H9 (cell line): ENCODE data around the gene CAPNS1. TPM values are rescaled to one million over a fixed set of nuclear protein-coding genes. Genes with fewer than 3 reads are reported as not detected.

ENCODE experiments used
- DNase-seq: peaks from one replicate; pipeline ENCODE4 v3.0.0-alpha.2; 2017
- H2AFZ ChIP-seq: one replicate; pipeline ENCODE4 v1.6.1; 2013; ENCODE audit warnings: mild to moderate bottlenecking, low read length, control low read depth, moderate library complexity
- H2AK5ac ChIP-seq: 2 replicates; pipeline ENCODE4 v1.6.1; 2013; ENCODE audit warnings: low read length, control low read depth, mixed read lengths; ENCODE audit not compliant: insufficient read length
- H2BK120ac ChIP-seq: one replicate; pipeline ENCODE4 v1.6.1; 2013; ENCODE audit warnings: low read depth, mild to moderate bottlenecking, low read length, control low read depth, inconsistent platforms; ENCODE audit not compliant: poor library complexity, severe bottlenecking
- H2BK12ac ChIP-seq: 2 replicates; pipeline ENCODE4 v1.6.1; 2013; ENCODE audit warnings: low read length, control low read depth, mixed read lengths, low read depth; ENCODE audit not compliant: insufficient read length
- H2BK15ac ChIP-seq: 2 replicates; pipeline ENCODE4 v1.6.1; 2013; ENCODE audit warnings: low read depth, low read length, control low read depth
- H2BK20ac ChIP-seq: one replicate; pipeline ENCODE4 v1.6.1; 2013; ENCODE audit warnings: low read depth, mild to moderate bottlenecking, low read length, control low read depth, inconsistent platforms; ENCODE audit not compliant: poor library complexity, severe bottlenecking
- H2BK5ac ChIP-seq: 2 replicates; pipeline ENCODE4 v1.6.1; 2013; ENCODE audit warnings: low read length, control low read depth, mixed read lengths; ENCODE audit not compliant: insufficient read length
- H3K14ac ChIP-seq: 2 replicates; pipeline ENCODE4 v1.6.1; 2013; ENCODE audit warnings: low read length, control low read depth; ENCODE audit not compliant: insufficient read depth
- H3K18ac ChIP-seq: 2 replicates; pipeline ENCODE4 v1.6.1; 2013; ENCODE audit warnings: low read depth, mild to moderate bottlenecking, mixed read lengths, low read length, control low read depth; ENCODE audit not compliant: insufficient read length
- H3K23ac ChIP-seq: 2 replicates; pipeline ENCODE4 v1.6.1; 2013; ENCODE audit warnings: low read length, control low read depth, mixed read lengths, low read depth; ENCODE audit not compliant: insufficient read length
- H3K23me2 ChIP-seq: 2 replicates; pipeline ENCODE4 v1.6.1; 2013; ENCODE audit warnings: low read depth, mild to moderate bottlenecking, mixed read lengths, low read length, control low read depth; ENCODE audit not compliant: insufficient read length, poor library complexity, severe bottlenecking
- H3K27ac ChIP-seq: 2 replicates; pipeline ENCODE4 v1.5.1; 2013; ENCODE audit warnings: low read length, control low read depth, mixed read lengths, low read depth; ENCODE audit not compliant: insufficient read length
- H3K27me3 ChIP-seq: 2 replicates; pipeline ENCODE4 v1.6.1; 2013; ENCODE audit warnings: low read length, control low read depth, inconsistent platforms; ENCODE audit not compliant: insufficient read depth
- H3K4ac ChIP-seq: 2 replicates; pipeline ENCODE4 v1.6.1; 2013; ENCODE audit warnings: low read depth, mild to moderate bottlenecking, control low read depth, inconsistent platforms, low read length, moderate library complexity
- H3K4me1 ChIP-seq: 2 replicates; pipeline ENCODE4 v1.6.1; 2013; ENCODE audit warnings: low read length, control low read depth, inconsistent platforms; ENCODE audit not compliant: insufficient read depth
- H3K4me2 ChIP-seq: 2 replicates; pipeline ENCODE4 v1.6.1; 2013; ENCODE audit warnings: low read length, control low read depth, mixed read lengths; ENCODE audit not compliant: insufficient read length, insufficient read depth
- H3K56ac ChIP-seq: 2 replicates; pipeline ENCODE4 v1.6.1; 2013; ENCODE audit warnings: low read depth, mild to moderate bottlenecking, mixed read lengths, low read length, control low read depth; ENCODE audit not compliant: insufficient read length
- H3K79me1 ChIP-seq: 2 replicates; pipeline ENCODE4 v1.6.1; 2013; ENCODE audit warnings: low read depth, mild to moderate bottlenecking, moderate library complexity, low read length, control low read depth, inconsistent platforms; ENCODE audit not compliant: insufficient read depth, poor library complexity, severe bottlenecking
- H3K79me2 ChIP-seq: 2 replicates; pipeline ENCODE4 v1.6.1; 2013; ENCODE audit warnings: low read length, control low read depth, inconsistent platforms; ENCODE audit not compliant: insufficient read depth
- H3K9ac ChIP-seq: 2 replicates; pipeline ENCODE4 v1.6.1; 2013; ENCODE audit warnings: low read length, control low read depth, mixed read lengths; ENCODE audit not compliant: insufficient read length; ENCODE audit errors: extremely low read depth
- H3K9me3 ChIP-seq: one replicate; pipeline ENCODE4 v1.6.1; 2013; ENCODE audit warnings: low read depth, low read length, inconsistent platforms; ENCODE audit not compliant: control insufficient read depth
- H3T11ph ChIP-seq: one replicate; pipeline ENCODE4 v1.6.1; 2013; ENCODE audit warnings: mild to moderate bottlenecking, low read length, control low read depth, inconsistent platforms
- H4K20me1 ChIP-seq: one replicate; pipeline ENCODE4 v1.6.1; 2013; ENCODE audit not compliant: control insufficient read depth, insufficient read length, insufficient read depth
- H4K5ac ChIP-seq: 2 replicates; pipeline ENCODE4 v1.6.1; 2013; ENCODE audit warnings: low read depth, mild to moderate bottlenecking, mixed read lengths, low read length, control low read depth; ENCODE audit not compliant: insufficient read length
- H4K8ac ChIP-seq: replicated peaks from 2 replicates; pipeline ENCODE4 v1.6.1; 2013; ENCODE audit warnings: low read length, control low read depth, mixed read lengths, low read depth; ENCODE audit not compliant: insufficient read length
- H4K91ac ChIP-seq: 2 replicates; pipeline ENCODE4 v1.6.1; 2013; ENCODE audit warnings: low read depth, mild to moderate bottlenecking, moderate library complexity, mixed read lengths, low read length, control low read depth; ENCODE audit not compliant: insufficient read length
- H3K27ac Mint-ChIP-seq, 3 experiments: 2 replicates in 2 of 3; 3 replicates in 1 of 3; pipeline ENCODE4 v1.8.0; 2020 to 2021; ENCODE audit warnings: mixed read lengths in 3 of 3, mild to moderate bottlenecking in 1 of 3, moderate library complexity in 1 of 3
- H3K27me3 Mint-ChIP-seq: 2 replicates; pipeline ENCODE4 v1.8.0; 2021; ENCODE audit warnings: low read depth, mild to moderate bottlenecking, moderate library complexity, mixed read lengths
- H3K36me3 Mint-ChIP-seq, 3 experiments: 2 replicates in 2 of 3; 3 replicates in 1 of 3; pipeline ENCODE4 v1.8.0; 2020 to 2021; ENCODE audit warnings: low read depth in 3 of 3, mixed read lengths in 3 of 3; ENCODE audit not compliant: insufficient read depth in 1 of 3
- H3K4me1 Mint-ChIP-seq, 2 experiments: 2 replicates each; pipeline ENCODE4 v1.8.0; 2020; ENCODE audit warnings: mixed read lengths in 2 of 2
- H3K4me3 Mint-ChIP-seq, 2 experiments: 2 replicates in 1 of 2; 3 replicates in 1 of 2; pipeline ENCODE4 v1.8.0; 2020 to 2021; ENCODE audit warnings: mild to moderate bottlenecking in 2 of 2, mixed read lengths in 2 of 2, moderate library complexity in 1 of 2
- H3K9me3 Mint-ChIP-seq, 2 experiments: 2 replicates in 1 of 2; 3 replicates in 1 of 2; pipeline ENCODE4 v1.8.0; 2020; ENCODE audit warnings: mild to moderate bottlenecking in 2 of 2, mixed read lengths in 2 of 2, moderate library complexity in 1 of 2
- CTCF ChIP-seq: fragments of 200-600 bp; sonication (generic); conservative IDR thresholded peaks from 3 replicates; pipeline ENCODE4 v1.8.0; 2021; ENCODE audit warnings: antibody characterized with exemption, mild to moderate bottlenecking
- WGBS: extraction: QIAGEN DNeasy Blood & Tissue Kit; methylation state at CpG from one replicate; pipeline ENCODE4 v1.1.7; 2013; ENCODE audit warnings: missing lambda C conversion rate, low lambda C conversion rate, mixed read lengths; ENCODE audit not compliant: insufficient read length; ENCODE audit errors: extremely low coverage; 5-methylcytosine and 5-hydroxymethylcytosine counted together
- total RNA-seq: library from RNA; stranded (reverse); gene quantifications from 2 replicates; pipeline ENCODE4 v1.2.1, GENCODE V29; 2021

CAPNS1 gene
- total RNA-seq, 1 experiment from 2014 or later = 399 TPM

- no peak overlapping the region for H2BK12ac ChIP-seq
- no peak overlapping the region for H4K8ac ChIP-seq
- no peak overlapping the region for H2BK5ac ChIP-seq
- no peak overlapping the region for H3K4me2 ChIP-seq
- no CpG with 5 or more reads among the region's 17 CpGs for WGBS
- Mint-ChIP-seq H3K9me3 (no peaks in the 10 kb centered on the region), H3K27me3 (no peaks in the 10 kb centered on the region), H3K36me3 (no peaks in the 10 kb centered on the region), H3K4me3 (no peak overlapping the region), H3K4me1 (peaks cover 6 to 17% of the 10 kb centered on the region in 2 experiments; a peak in 3 of 4 replicates), H3K27ac (peak overlapping the region in 2 of 3 experiments; percentile 41 to 50; a peak in 2 of 7 replicates)
- peaks cover 4% of the 10 kb centered on the region; the same call in 1 of the 2 replicates for H3K4me1 ChIP-seq
- no peak overlapping the region for H3K23ac ChIP-seq
- DNase-seq = peak; percentile 48
- H3T11ph ChIP-seq = no peak overlapping the region
- no peak overlapping the region for H2BK15ac ChIP-seq
- no peak overlapping the region for H4K91ac ChIP-seq
- peak overlapping the region; percentile 23 for H4K5ac ChIP-seq
- no peak overlapping the region for H3K56ac ChIP-seq
- no peak overlapping the region for H3K18ac ChIP-seq
- H3K23me2 ChIP-seq = no peaks in the 10 kb centered on the region
- no peak overlapping the region for H3K4ac ChIP-seq
- H3K9me3 ChIP-seq = no peaks in the 10 kb centered on the region
- H4K20me1 ChIP-seq = no peaks in the 10 kb centered on the region
- H2AFZ ChIP-seq = no peak overlapping the region
- H2BK20ac ChIP-seq = no peak overlapping the region
- H3K79me2 ChIP-seq = no peaks in the 10 kb centered on the region
- H2BK120ac ChIP-seq = no peak overlapping the region
- H2AK5ac ChIP-seq = no peak overlapping the region
- H3K14ac ChIP-seq = no peak overlapping the region
- H3K27ac ChIP-seq = peak overlapping the region; percentile 32
- no peak overlapping the region for H3K9ac ChIP-seq
- H3K79me1 ChIP-seq = no peaks in the 10 kb centered on the region
- no peaks in the 10 kb centered on the region for H3K27me3 ChIP-seq
- no peak for TF ChIP-seq CTCF
Measured at GRCh38 chr19:36182612-36183244, 42.9 kb downstream of the CAPNS1 start.
